DOHH2 (cell line): ENCODE data around the gene MTIF3.
A peak's percentile ranks its signal among the peaks of the same experiment; 100 is the strongest.

Source experiments
- H3F3A ChIP-seq: fragments of 200-600 bp; sonication (generic), shearing (Covaris generic); 2 replicates; pipeline ENCODE4 v1.6.0; 2016; ENCODE audit warnings: antibody characterized with exemption, mild to moderate bottlenecking; ENCODE audit not compliant: control insufficient read depth, insufficient read depth
- H3K27ac ChIP-seq: fragments of 200-600 bp; sonication (generic); 2 replicates; pipeline ENCODE4 v1.5.1; 2014; ENCODE audit warnings: low read depth, mild to moderate bottlenecking, low read length, moderate library complexity
- H3K27me3 ChIP-seq: fragments of 200-600 bp; sonication (generic); 2 replicates; pipeline ENCODE4 v1.6.1; 2014; ENCODE audit warnings: mild to moderate bottlenecking, low read length, mixed read lengths; ENCODE audit not compliant: control insufficient read depth
- H3K36me3 ChIP-seq: fragments of 200-600 bp; sonication (generic); 2 replicates; pipeline ENCODE4 v1.6.1; 2014; ENCODE audit warnings: mild to moderate bottlenecking, low read length, moderate library complexity, mixed read lengths; ENCODE audit not compliant: control insufficient read depth
- H3K4me1 ChIP-seq: fragments of 200-600 bp; sonication (generic); 2 replicates; pipeline ENCODE4 v1.6.1; 2014; ENCODE audit warnings: mild to moderate bottlenecking, low read length, mixed read lengths; ENCODE audit not compliant: control insufficient read depth
- H3K4me2 ChIP-seq: fragments of 200-600 bp; sonication (generic); 2 replicates; pipeline ENCODE4 v1.6.0; 2014; ENCODE audit warnings: mild to moderate bottlenecking, low read length, moderate library complexity
- H3K4me3 ChIP-seq: fragments of 200-600 bp; sonication (generic); 2 replicates; pipeline ENCODE4 v1.5.1; 2014; ENCODE audit warnings: mild to moderate bottlenecking, low read length, mixed read lengths
- H3K79me2 ChIP-seq: fragments of 200-600 bp; sonication (generic); 2 replicates; pipeline ENCODE4 v1.6.1; 2014; ENCODE audit warnings: mild to moderate bottlenecking, low read length, mixed read lengths; ENCODE audit not compliant: control insufficient read depth
- H3K9me2 ChIP-seq: fragments of 200-600 bp; sonication (generic); replicated peaks from 2 replicates; pipeline ENCODE4 v1.6.1; 2014; ENCODE audit warnings: mild to moderate bottlenecking, low read length, mixed read lengths; ENCODE audit not compliant: control insufficient read depth
- H3K9me3 ChIP-seq: fragments of 200-600 bp; sonication (generic); 2 replicates; pipeline ENCODE4 v1.6.1; 2014; ENCODE audit warnings: antibody characterized with exemption, low read length, mixed read lengths; ENCODE audit not compliant: control insufficient read depth, insufficient read depth
- H4K20me1 ChIP-seq: fragments of 200-600 bp; sonication (generic); 2 replicates; pipeline ENCODE4 v1.6.0; 2014; ENCODE audit warnings: low read depth, mild to moderate bottlenecking, antibody characterized with exemption, low read length, moderate library complexity; ENCODE audit not compliant: control insufficient read depth, insufficient read depth
- EZH2phosphoT487 ChIP-seq: fragments of 200-600 bp; sonication (generic); IDR thresholded peaks from 2 replicates; pipeline ENCODE4 v1.6.1; 2017; ENCODE audit warnings: borderline replicate concordance, mild to moderate bottlenecking, antibody characterized with exemption, low read length, moderate library complexity, mixed read lengths
- TF ChIP-seq, protein P1 (sequence below): fragments of 200-600 bp; sonication (generic); IDR thresholded peaks from one replicate; pipeline ENCODE4 v1.5.1; 2014; ENCODE audit warnings: antibody characterized with exemption, mild to moderate bottlenecking, low read depth, low read length; ENCODE audit not compliant: poor library complexity, severe bottlenecking

MTIF3 gene

DNA sequence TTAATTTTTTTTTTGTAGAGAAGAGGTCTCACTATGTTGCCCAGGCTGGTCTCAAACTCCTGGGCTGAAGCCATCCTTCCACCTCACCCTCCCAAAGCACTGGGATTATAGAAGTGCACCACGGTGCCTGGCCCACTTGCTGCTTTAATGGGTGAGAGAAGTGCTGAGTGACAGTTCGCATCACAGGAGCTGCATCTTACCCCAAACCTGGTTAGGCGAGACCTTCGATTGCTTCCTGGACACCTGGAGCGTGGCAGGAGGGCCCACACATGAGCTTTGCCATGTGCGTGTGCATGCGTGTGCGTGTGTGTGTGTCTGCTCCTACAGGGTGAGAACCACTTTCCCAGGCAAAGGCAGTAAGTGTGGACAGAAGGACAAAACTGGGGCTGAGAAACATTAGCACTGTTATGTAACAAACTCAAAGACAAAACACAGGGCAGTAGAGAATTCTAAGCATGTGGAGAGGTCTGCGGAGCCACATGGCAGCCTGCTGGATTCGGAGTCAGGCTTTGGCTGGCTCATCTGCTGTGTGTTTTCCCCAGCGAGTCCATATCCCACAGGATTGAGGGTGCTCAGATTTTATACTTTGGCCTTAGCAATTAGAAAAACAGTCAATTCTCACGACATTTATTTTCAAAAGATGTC is 11.7 kb upstream of the MTIF3 start:
- H3K27ac ChIP-seq, result peak overlapping the region; percentile 11
- H3K79me2 ChIP-seq, result no peaks in the 10 kb centered on the region
- H3K4me2 ChIP-seq, result peak overlapping the region; percentile 51
- no peaks in the 10 kb centered on the region for H3K36me3 ChIP-seq
- H3K4me1 ChIP-seq, result peaks cover 20% of the 10 kb centered on the region
- no peaks in the 10 kb centered on the region for H4K20me1 ChIP-seq
- no peaks in the 10 kb centered on the region for H3K27me3 ChIP-seq
- no peak for TF ChIP-seq EZH2phosphoT487
- TF ChIP-seq, protein P1, sequence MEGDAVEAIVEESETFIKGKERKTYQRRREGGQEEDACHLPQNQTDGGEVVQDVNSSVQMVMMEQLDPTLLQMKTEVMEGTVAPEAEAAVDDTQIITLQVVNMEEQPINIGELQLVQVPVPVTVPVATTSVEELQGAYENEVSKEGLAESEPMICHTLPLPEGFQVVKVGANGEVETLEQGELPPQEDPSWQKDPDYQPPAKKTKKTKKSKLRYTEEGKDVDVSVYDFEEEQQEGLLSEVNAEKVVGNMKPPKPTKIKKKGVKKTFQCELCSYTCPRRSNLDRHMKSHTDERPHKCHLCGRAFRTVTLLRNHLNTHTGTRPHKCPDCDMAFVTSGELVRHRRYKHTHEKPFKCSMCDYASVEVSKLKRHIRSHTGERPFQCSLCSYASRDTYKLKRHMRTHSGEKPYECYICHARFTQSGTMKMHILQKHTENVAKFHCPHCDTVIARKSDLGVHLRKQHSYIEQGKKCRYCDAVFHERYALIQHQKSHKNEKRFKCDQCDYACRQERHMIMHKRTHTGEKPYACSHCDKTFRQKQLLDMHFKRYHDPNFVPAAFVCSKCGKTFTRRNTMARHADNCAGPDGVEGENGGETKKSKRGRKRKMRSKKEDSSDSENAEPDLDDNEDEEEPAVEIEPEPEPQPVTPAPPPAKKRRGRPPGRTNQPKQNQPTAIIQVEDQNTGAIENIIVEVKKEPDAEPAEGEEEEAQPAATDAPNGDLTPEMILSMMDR, result no peak
- peaks cover 5% of the 10 kb centered on the region; the same call in 1 of the 2 replicates for H3F3A ChIP-seq
- peak overlapping the region; percentile 27 for H3K4me3 ChIP-seq
- H3K9me3 ChIP-seq, result no peaks in the 10 kb centered on the region
- H3K9me2 ChIP-seq, result no peaks in the 10 kb centered on the region

DNA sequence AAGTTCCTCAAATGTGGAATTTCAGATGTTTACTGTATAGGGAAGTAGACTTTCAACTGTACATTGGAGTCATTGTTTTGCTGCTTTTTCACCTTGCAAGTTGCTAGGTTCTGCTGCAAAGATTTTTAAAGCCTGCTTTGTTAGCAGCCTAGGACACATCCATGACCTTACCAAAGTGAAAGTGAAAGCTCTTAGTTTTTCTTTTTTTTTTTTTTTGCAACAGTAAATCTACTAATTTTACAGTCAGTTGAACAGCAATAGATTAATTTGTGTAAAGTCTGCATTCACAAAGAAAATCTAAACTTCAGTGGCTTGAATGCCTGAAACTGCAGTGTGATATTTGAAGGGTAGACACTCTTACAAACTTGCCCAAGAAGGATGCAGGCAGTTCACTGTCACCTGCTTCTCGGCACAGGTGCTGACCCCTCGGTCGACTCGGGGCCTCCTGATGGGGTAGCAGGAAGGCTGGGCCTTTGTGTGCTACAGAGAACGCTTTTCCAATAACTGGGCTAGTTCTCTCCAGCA is 5.0 kb upstream of the MTIF3 start:
- H3K4me1 ChIP-seq, result peaks cover 23% of the 10 kb centered on the region
- H3K79me2 ChIP-seq, result peaks cover 3% of the 10 kb centered on the region; the same call in 1 of the 2 replicates
- no peaks in the 10 kb centered on the region for H4K20me1 ChIP-seq
- no peak overlapping the region for H3K27ac ChIP-seq
- no peaks in the 10 kb centered on the region for H3K9me2 ChIP-seq
- H3K36me3 ChIP-seq, result no peaks in the 10 kb centered on the region
- H3K4me2 ChIP-seq, result peak overlapping the region; percentile 58
- no peak for TF ChIP-seq EZH2phosphoT487
- TF ChIP-seq, protein P1, result no peak
- H3F3A ChIP-seq, result peaks cover 11% of the 10 kb centered on the region
- no peaks in the 10 kb centered on the region for H3K9me3 ChIP-seq
- no peaks in the 10 kb centered on the region for H3K27me3 ChIP-seq
- H3K4me3 ChIP-seq, result peak overlapping the region; percentile 46

DNA sequence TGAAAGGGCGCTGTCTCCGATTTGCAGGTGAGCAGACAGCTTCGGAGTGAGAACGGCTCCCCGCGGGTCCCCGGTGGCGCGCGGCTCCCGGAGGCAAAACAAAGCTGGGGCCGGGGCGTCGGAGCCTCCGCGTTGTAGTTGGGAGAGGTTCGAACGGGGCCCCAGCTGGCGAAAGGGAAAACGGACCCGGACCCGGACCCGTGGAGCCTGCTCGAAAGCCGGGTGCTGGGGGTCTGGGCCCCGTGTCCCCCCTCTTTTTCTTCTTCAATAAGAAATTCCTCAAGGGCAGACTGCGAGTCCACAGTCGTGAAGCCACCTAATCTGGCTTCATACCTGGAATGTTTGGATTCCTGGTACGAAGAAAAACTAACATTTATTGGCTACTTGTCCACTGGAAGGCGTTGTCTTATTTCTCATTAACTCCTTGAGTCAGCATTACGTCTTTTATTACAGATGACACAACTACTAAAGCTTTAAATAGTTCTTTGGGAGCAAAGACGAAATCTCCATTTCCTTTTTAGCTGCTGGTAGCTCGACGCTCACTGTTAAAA is 632 bp upstream of the MTIF3 start:
- no peak for TF ChIP-seq EZH2phosphoT487
- TF ChIP-seq, protein P1, result no peak
- Histone ChIP-seq H3K9me3 (no peaks in the 10 kb centered on the region), H3K9me2 (no peaks in the 10 kb centered on the region), H4K20me1 (no peaks in the 10 kb centered on the region), H3K4me1 (peaks cover 54% of the 10 kb centered on the region), H3K4me2 (peak overlapping the region; percentile 79), H3K27ac (peak overlapping the region; percentile 91), H3K36me3 (peaks cover 3% of the 10 kb centered on the region; the same call in 1 of the 2 replicates), H3K27me3 (no peaks in the 10 kb centered on the region), H3K4me3 (peak overlapping the region; percentile 74), H3K79me2 (peaks cover 38% of the 10 kb centered on the region), H3F3A (peaks cover 15% of the 10 kb centered on the region)
